NCI-H82 treated with DMSO at 0.1 percent for 48 hours (cell line): ENCODE data around the gene TTC32.
A peak's percentile ranks its signal among the peaks of the same experiment; 100 is the strongest.
"Not testable (repeated sequence)": the region's sequence is repeated elsewhere in the genome, so short reads cannot be mapped to it uniquely, and the experiment has no call there.

Experiments
- DNase-seq: peaks from one replicate; lab custom pipeline; 2025; ENCODE audit not compliant: unreplicated experiment; lab: John Stamatoyannopoulos, UW

The TTC32 gene

DNA sequence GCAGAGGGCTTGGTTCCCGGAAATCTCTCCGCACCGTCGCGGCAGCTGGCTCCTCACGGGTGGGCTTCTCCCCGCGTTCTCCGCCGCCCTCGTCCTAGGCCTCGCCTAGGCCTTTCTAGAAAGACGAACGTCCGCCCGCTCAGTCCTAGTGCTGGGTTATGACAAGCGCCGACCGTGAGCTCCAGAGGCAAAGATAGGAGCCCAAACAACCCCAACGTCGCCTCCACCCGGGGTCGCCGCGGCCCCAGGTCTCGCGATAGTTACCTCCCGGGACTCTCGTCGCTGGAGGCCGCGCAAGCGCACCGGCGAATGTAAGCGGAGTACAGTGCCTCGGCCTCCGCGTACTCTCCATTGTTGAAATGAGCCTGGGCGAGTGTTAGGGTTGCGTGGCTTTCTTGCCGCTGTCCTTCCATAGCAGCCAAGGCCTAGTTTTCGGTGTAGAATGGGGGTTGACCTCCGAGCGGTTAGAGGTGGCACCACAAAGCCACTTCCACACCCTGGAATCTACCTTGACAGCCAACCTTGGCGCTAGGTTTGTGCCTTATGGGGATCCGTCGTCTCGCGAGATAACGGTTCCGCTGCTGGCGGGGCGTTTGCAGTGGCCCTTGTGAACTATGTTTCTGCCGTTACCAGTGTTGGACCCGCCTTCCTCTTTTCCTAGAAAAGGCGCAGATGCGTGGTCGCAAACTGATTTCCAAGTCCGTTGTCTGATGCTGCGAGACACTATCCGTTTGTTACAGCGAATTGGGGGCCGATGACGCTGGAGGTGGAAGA, at the start of gene TTC32:
Gene TTC32 (minus strand): TSS at position 542 of the 774 bp plus-strand sequence. CDS start 129 bp downstream, at position 413.
- DNase-seq: peak; percentile 83

DNA sequence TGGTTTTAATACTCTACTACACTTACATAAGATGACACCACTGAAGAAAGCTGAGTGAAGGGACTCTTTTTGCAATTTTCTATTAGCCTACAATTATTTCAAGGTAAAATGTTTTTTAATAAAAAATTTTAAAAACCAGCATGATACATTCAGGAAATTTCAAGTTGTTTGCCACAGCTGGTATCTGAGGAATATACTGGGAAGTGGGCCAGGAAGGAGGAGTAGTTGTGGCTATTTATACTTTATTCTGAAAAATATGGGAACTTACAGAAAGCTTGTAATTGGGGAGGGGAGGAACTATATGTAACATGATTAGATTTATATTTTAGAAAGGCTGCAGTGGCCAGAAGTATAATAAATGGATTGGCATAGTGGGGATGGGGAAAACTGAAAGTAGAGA, 47.3 kb upstream of the TTC32 start:
- DNase-seq: no peak

DNA sequence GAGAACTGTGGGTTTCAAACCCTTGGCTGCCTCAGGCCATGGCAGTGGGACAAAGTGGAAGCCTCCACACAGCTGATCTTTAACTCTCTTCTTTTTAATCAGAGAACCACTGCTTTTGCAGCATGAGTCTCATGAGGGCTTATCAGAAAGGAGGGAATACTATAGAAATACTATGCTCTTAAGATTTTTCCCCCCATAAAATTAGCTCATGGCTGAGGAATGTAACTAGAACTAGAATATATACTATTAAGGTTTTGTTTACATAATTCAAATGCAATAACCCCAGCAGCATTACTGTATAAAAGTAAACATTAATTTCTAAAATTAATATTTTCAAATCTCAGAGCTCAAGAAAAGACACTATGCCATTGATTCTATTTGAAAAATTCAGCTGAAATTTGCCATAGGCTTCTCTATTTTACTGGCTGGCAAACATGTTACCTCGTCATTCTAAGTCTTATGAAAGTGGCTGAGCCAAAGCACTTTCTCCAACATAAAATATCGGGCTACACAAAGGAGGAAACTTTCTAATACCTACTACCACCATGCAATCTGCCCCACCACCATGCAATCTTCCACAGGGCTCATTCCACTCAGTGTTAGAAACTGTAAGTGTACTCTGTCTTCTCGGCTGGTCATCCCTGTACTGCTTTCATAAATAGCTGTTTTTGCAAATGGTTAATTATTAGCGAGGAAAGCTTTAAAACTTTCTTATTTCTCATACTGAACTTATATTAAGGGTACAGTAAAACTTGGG, 45.6 kb upstream of the TTC32 start:
- DNase-seq: no peak

DNA sequence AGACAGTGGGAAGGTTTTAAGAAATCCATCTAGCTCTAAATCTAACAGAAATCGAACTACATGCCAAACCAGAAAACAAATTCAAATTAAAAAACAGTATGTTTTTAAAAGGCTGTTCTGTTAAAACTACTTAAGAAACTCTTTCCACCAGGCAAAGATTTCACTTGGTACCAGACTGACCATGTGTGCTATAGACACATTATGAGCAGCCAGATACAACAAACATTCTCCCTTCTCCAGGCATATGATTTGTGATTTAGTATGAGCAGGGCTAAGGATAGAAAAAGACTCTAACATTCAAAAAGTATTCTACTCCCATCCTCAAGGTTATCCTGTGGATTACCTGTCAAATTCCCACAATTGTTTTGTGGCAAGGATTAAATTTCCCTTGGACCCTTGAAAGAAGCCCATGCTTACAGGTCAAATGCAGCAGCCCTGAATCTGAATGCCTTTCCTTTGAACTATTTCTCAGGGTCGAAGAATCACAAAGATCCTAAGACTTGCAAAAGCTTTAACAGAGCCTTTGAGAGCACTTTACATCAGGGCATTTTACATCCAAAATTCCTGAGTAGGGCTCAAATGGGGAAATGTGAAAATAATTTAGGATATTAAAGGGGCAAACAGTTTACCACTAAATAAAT, 42.5 kb upstream of the TTC32 start:
- DNase-seq: no peak

DNA sequence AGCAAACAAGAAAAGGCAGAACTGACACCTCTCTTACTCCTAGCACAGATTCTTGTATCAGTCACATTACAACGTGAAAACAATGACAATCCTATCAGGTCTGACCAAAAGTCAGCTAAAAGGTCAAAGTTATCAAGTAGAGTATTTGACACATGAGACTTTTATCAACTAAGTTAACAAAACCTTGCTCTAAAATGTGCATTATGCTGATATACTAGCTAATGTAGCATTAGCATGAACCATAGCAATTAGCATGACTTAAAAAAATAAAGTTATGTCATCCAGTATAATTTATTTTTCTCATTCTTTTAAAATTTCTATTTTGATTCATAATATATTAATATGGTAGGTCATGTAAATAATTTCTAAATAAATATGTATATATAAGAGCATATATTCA, 41.4 kb upstream of the TTC32 start:
- no peak for DNase-seq

DNA sequence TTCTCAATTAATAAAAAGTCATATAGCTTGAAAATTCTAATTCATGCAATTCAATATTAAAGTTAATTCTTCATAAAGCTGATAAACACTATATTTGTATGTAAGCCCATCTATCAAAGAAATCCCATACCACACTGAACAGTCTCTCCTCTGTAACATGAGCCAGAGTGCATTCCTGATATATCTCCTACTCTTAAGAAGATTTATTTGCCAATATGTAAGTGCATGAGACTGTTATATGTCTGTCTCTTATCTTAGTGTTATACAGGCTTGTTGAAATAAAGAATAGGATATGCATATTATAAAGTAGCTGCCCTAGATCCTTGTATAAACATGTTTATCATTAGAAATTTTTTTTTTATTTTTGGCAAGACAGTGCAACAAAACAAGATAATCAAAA, 40.4 kb upstream of the TTC32 start:
- no peak for DNase-seq

DNA sequence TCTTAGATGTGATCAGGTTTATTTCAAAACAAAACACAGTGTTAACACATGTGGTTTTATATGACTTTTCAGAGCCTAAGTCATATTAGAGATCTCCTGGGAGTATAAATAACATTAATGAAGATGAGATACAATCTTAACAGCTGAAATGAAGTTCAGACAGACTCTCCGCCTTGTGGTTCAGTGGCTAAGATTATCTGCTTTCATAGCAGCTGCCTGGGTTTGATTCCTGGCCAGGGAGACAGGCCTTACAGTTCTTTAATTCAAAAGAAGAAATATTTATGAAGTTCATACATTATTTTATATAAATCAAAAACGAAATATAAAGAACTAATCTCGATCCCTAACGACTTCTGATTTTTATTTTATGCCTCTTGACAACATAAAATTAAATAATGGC, 35.2 kb upstream of the TTC32 start:
- no peak for DNase-seq

DNA sequence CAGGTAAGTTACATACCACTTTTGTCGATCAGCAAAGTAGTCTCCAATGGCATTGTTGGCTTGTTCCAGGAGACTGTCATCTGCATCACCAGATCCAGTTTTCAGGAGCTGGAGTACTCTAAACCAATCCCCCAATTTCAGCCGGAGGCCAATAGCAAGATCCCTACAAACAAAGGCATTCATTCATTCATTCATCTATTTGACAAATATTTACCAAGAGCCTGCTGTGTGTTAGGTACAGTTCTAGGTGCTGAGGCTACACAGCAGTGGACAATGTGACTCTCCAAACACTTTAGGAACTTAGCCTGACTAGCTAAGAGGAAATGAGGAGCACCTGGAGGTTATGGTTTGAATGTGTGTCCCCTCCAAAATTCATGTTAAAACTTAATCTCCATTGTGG, 34.4 kb upstream of the TTC32 start:
- no peak for DNase-seq

DNA sequence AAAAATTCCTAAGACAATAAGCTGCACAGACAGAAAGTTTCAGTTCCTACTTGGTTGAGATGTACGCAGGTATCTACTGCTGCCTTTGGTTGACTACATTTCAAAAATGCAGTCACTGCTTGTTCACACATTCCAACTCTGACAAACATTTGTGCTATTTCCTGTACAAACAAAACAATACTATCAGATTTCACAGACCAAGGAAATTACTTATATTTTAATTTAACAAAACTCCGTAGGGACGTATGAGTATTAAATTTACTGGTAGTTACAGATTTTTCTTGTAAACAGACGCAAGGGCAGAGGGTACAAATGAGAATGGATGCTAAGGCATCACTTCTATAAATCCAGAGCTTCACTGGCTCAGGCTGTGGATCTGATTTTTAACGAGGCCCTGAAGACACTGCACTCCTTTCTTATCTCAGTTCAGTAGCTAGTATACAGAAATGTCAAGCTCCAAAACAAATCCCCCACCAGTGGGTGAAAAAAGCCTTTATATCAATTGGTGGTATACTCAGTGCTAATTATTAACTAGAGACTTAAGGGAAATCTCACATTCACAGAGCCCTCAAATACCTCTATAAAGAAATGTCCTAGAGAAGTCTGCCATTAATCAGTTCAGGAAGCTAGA, 31.7 kb upstream of the TTC32 start:
- DNase-seq: no peak

DNA sequence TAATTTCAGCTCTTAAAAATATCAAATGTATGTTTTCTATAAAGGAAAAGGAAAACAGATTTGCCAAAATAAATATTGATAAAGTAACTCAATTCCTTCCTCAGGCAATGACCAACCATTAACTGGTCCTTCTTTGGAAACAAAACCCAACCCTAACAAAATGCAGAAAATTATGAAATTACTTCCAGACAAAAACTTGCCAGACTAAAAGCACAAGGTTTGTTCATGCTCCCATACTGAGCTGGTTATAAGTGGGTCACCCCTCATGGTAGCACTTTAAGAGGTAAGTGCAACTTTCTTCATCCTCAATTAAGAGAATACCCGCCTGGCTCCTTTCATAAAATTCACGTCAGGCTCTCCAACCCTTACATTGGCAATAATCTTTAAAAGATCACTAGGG, 31.1 kb upstream of the TTC32 start:
- DNase-seq: no peak

DNA sequence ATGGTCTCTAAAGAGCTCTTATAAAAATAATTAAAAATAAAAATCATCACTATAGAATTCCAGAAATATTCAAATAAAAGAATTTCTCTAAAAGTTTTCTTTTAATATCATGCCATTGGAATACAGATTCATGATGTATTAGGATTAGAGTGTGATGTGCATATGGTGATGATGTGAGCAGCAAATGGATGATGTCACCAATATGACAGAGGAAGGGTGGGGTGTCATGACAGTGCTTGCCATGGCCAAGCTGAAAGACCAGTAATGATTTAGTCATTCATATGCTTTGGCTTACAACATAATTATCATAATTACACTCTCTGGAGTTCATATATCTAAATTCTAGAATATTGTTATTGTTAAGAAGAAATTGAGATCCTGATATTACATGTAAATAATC, 27.4 kb upstream of the TTC32 start:
- DNase-seq: no peak

DNA sequence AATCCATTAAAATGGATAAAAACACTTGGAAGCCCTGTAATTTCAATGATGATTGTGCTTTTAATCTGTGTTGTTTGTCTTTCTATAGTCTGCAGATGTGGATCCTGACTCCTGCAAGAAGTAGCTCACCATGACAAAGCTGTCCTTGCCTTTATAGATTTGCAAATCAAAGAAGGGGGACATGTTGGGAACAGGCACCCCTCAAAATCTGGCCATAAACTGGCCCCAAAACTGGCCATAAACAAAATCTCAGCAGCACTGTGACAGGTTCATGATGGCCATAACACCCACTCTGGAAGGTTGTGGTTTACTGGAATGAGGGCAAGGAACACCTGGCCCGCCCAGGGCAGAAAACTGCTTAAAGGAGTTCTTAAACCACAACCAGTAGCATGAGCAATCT, 26.0 kb upstream of the TTC32 start:
- DNase-seq: not testable (repeated sequence)

DNA sequence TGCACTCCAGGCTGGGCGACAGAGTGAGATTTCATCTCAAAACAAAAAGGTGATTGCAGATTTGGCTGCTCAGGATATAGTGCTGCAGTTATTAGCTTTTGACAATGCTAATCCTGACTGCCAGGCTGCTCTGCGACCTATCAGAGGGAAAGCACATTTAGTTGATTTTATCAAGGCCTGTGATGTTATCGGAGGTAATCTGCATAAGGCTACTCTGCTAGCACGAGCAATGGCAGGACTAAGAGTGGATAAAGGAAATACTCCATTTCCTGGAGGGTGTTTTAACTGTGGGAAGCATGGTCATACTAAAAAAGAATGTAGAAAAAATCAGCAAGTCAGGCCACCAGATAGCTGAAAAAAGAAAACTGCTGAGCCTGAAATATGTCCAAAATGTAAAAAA, 22.7 kb upstream of the TTC32 start:
- DNase-seq: not testable (repeated sequence)

DNA sequence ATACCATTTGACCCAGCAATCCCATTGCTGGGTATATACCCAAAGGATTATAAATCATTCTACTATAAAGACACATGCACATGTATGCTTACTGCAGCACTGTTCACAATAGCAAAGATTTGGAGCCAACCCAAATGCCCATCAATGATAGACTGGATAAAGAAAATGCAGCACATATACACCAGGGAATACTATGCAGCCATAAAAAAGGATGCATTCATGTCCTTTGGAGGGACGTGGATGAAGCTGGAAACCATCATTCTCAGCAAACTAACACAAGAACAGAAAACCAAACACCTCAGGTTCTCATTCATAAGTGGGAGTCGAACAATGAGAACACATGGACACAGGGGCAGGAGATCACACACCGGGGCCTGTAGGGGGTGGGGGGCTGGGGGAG, 20.4 kb upstream of the TTC32 start:
- not testable (repeated sequence) for DNase-seq

DNA sequence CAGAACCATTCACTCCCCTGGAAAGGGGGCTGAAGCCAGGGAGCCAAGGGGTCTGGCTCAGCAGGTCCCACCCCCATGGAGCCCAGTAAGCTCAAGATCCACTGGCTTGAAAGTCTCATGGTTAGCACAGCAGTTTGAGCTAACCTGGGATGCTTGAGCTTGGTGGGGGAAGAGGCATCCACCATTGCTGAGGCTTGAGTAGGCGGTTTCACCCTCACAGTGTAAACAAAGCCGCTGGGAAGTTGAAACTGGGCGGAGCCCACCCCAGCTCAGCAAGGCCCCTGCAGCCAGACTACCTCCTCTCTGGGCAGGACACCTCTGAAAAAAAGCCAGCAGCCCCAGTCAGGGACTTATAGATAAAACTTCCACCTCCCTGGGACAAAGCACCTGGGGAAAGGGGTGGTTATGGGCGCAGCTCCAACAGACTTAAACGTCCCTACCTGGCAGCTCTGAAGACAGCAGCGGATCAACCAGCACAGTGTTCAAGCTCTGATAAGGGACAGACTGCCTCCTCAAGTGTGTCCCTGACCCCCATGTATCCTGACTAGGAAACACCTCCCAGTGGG, 14.7 kb upstream of the TTC32 start:
- no peak for DNase-seq

DNA sequence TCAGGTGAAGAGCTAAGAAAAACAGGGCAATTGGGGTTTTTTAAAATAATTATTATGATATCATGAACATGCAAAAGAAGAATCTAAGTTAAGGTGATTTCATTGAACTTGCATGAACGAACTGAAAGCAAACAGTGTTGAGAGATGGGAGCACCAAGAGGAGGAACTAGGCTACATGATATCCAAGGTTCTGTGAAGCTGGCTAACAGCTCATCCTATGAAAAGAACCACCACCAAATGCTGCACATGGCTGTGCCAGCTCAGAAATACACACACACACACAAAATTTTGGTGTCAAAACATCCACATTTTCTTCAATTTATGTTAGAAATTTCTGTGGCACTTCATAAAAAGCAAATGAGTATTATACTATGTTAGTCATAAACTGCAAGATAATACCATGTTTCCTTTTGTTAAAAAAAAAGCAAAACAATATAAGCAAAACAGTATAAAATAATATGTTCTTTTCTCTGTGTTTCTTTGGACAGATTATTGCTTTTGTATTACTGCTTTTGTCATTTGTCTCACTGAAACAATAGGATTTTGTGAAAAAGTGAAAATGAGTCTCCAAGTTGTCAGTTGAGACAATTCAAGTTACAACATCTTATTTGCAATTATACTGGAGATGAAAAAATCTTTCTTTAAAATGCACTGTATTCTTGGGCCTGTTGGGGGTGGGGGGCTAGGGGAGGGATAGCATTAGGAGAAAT, 12.6 kb upstream of the TTC32 start:
- no peak for DNase-seq

DNA sequence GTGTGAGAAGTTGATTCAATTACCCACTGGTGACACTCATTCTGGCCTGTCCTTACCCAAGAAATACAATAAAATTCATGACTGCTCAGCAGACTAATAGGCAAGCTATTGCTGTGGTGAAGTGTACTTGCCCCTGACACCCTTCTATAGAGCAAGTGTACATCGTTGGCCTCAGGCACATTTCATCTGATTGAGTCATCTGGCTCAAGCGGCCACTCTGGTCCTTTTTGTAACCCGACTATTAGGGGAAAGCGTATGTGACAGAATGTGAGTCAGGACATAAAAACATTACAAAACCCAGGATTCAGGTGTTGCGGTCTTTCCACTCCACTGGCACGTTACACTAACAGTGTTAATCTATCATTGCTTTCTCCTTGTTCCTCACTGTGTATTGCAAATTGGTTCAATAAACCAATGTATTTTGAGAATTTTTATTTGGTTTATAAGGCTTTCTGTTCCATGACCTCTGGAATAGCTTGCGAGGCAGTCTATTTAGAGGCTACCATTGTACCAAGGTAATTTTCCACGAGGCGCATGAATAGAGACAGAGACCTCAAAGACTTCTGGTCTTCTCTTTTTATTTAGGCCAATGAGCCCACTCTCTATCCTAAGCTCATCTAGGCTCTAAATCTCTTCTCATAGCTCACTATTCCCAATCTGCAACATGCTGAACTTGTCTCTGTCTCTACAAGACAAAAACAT, 10.2 kb upstream of the TTC32 start:
- DNase-seq: no peak

DNA sequence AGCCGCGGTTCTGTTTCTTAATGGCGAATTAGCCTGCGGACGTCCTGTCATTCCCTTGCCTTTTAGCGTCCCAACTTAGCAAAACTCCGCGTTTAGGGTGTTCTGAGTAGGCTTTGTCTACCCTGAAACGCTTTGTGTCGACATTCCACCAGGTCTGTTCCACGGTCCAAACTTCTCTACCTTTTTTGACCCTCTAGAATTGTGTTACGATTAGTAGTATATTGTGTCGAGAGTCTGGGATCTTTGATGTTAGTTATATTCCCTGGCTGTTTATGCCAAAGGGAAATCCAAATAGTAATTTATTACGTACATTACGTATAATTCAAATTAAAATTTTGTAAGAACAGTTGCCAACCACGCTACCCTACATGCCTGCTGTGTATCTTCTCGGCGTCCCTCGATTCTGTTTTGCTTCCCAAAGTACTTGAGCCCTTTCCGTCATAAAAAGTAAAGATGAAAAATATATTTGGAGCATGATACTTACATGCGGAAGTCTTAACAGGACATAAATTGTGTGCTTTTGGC, 495 bp upstream of the TTC32 start:
- no peak for DNase-seq

DNA sequence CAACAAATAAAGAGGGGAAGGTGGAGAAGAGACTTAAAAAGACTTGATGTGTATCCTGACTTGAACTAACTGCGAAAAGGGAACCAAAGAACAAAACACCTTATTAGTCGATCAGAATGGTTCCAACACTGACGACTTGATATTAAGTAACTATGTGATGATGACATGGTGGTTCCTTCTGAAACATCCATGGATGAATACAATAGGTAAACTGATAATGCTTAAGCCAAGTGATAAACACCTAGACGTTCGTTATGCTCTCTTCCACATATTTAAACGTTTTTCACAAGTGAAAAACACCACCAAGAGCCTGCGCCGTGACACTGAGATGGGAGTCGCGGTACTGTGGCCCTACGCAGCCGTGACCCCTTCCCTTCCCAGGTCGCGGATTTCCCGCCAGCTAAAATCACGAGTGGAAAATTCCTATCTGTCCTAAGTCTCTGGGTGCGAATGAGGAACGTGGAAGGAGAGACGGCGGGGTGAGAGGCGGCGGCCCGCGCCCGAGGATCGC, 797 bp downstream of the TTC32 start:
- DNase-seq: no peak
